NCI-H510A treated with DMSO at 0.1 percent for 48 hours (cell line): ENCODE measurements around the gene TLE3.

Source experiments
- DNase-seq: peaks from one replicate; lab custom pipeline; 2025; lab: John Stamatoyannopoulos, UW

Gene TLE3

DNA sequence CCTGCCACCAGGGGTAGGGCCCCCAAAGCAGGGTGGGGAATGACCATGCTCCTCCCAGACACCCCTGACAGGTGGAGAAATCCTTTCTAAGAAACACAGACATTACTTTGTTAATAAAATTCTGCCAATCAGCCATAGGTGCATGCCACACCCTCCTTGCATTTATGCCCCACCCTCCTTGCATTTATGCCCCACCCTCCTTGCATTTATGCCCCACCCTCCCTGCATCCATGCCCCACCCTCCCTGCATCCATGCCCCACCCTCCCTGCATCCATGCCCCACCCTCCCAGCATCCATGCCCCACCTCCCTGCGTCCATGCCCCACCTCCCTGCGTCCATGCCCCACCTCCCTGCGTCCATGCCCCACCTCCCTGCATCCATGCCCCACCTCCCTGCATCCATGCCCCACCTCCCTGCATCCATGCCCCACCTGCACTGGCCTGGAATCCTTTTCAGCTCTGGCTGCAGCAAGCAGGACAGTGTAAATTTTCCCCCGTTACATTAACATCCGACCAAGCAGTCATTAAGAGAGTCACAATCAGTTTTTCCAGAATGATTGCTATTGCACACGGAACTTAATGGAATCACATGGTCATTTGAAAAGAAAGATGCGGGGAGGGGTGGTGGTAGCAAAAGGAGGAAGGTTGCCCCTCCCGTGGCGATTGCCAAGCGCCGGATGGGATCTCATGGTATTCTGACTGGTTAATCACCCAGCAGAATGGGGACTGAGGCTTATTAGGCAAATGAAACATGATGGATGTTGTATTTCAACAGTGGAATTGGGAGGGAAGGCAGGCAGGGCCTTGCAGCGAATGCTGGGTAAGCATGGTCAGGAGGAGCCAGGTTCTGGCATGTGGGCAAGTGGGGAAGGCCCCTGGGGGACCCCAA is 91.2 kb downstream of the TLE3 start:
- no peak for DNase-seq

- DNase-seq: no peak
Measured at GRCh38 chr15:70004826-70005225, 92.9 kb downstream of the TLE3 start.

DNA sequence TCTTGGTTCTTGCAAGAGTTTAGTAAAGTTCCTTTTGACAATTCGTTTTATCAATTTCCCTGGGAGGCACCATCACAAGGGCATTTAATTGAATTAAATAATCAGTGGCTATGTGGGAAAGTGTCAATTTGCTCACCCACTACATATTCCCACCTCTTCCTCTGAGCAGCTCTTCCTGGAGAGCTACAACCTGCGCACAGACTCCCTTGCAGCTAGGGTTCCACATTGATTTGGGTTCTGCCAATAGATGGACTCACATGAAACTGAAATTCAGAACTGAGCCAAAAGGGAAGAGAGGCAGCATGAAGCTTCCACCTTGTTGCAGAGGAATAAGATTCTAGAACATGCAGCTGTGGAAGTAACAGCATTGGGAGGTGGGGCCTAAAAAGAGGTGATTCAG is 94.8 kb downstream of the TLE3 start:
- no peak for DNase-seq

GRCh38 chr15:70001859-70002258 is 95.9 kb downstream of the TLE3 start:
- DNase-seq: no peak

GRCh38 chr15:69999392-70000085 is 98.2 kb downstream of the TLE3 start:
- no peak for DNase-seq

- no peak for DNase-seq
Measured at GRCh38 chr15:69998541-69999391, 99.0 kb downstream of the TLE3 start.

GRCh38 chr15:69997813-69998212 is 99.9 kb downstream of the TLE3 start:
- DNase-seq: peak; percentile 58
